ENCODE data around the gene CEP126. TPM values are rescaled to one million over a fixed set of nuclear protein-coding genes. Genes with fewer than 3 reads are reported as not detected.

Gene CEP126
- total RNA-seq, 1 donor from 2014 or later: 2.2 TPM

GRCh38 chr11:102047305-102047924, 132.6 kb downstream of the CEP126 start, which contains the start of gene CFAP300:
Gene CFAP300 (plus strand): TSS chr11:102047437. CDS start chr11:102047471, 34 bp downstream.
- Histone ChIP-seq H3K27ac (no peak within 1 kb of the TSS), H3K4me1 (no peaks in the 10 kb centered on the region), H4K20me1 (ENCODE audit: low read depth) (no peaks in the 10 kb centered on the region), H3K27me3 (peaks cover 7% of the 10 kb centered on the region), H3F3A (ENCODE audit: low read depth) (no peaks in the 10 kb centered on the region), H3K9me3 (ENCODE audit: low read depth) (no peaks in the 10 kb centered on the region), H3K9ac (no peak within 1 kb of the TSS), H3K4me2 (peak within 1 kb of the TSS; percentile 72), H3K4me3 (peak within 1 kb of the TSS; percentile 40), H2AFZ (replicated peaks) (peak within 1 kb of the TSS; percentile 92), H3K79me2 (ENCODE audit: low read depth) (no peaks in the 10 kb centered on the region), H3K36me3 (no peaks in the 10 kb centered on the region)
- Mint-ChIP-seq H3K4me3 (peak within 1 kb of the TSS; percentile 80), H3K27me3 (ENCODE audit: insufficient read depth, low read depth) (no peaks in the 10 kb centered on the region), H3K27ac (peak within 1 kb of the TSS; percentile 12), H3K36me3 (no peaks in the 10 kb centered on the region), H3K9me3 (peaks cover under 1% of the 10 kb centered on the region), H3K4me1 (peaks cover 14% of the 10 kb centered on the region)
- TF ChIP-seq CTCF (IDR thresholded peaks at IDR 0.05): no peak
- TF ChIP-seq EZH2phosphoT487 (IDR thresholded peaks at IDR 0.05): no peak
- TF ChIP-seq EZH2 (IDR thresholded peaks at IDR 0.05): no peak
- peak; percentile 82 for DNase-seq (ENCODE audit: low spot score)

Other genes with a start within 250 kb of the CEP126 start
- gene ANGPTL5, start 1.5 kb downstream of the CEP126 start, total RNA-seq (ENCODE audit: low replicate concordance): not detected in 2 replicates
- gene CFAP300, start 132.4 kb downstream of the CEP126 start, total RNA-seq (ENCODE audit: low replicate concordance): 3.5 and 15.2 TPM in 2 replicates
- gene YAP1, start 195.4 kb downstream of the CEP126 start, total RNA-seq (ENCODE audit: low replicate concordance): 59.9 and 91.4 TPM in 2 replicates

All from neural progenitor cell (in vitro differentiated cells).